CD4-positive, alpha-beta T cell (primary cell): Measurements from ENCODE around the gene WNK2. TPM values are rescaled to one million over a fixed set of nuclear protein-coding genes. Genes with fewer than 3 reads are reported as not detected.
"Not testable (repeated sequence)": the region's sequence is repeated elsewhere in the genome, so short reads cannot be mapped to it uniquely, and the experiment has no call there.

Experiments
- ATAC-seq: fragments of 200-7000 bp; cut with Tn5 transposase; one replicate; pipeline ENCODE4 v1.10.0; 2022; ENCODE audit warnings: mild to moderate bottlenecking; ENCODE audit not compliant: poor library complexity
- CTCF ChIA-PET: fragments of 350-600 bp; sonication (Branson Sonifier 250); formaldehyde crosslinking; loops from one replicate; lab custom pipeline; 2021; ENCODE audit warnings: antibody characterized with exemption, inconsistent platforms; lab: Charles Lee
- POLR2A ChIA-PET: fragments of 350-600 bp; sonication (Branson Sonifier 250); formaldehyde crosslinking; loops from one replicate; lab custom pipeline; 2021; ENCODE audit warnings: antibody characterized with exemption, inconsistent platforms; lab: Charles Lee
- DNase-seq, 14 experiments: peaks; one replicate each; pipeline ENCODE4 v3.0.0-alpha.2; 2013 to 2020; ENCODE audit warnings: mixed read lengths in 2 of 14
- H3K27ac ChIP-seq, 2 donors: one replicate each; pipeline versions ENCODE4 v1.5.1 to v1.7.0; 2013; ENCODE audit warnings: low read length in 2 of 2, low read depth in 1 of 2, mild to moderate bottlenecking in 1 of 2
- H3K27me3 ChIP-seq, 2 experiments: 1 replicate in 1 of 2; 2 replicates in 1 of 2; pipeline versions ENCODE4 v1.6.1 to v1.7.0; 2013; ENCODE audit warnings: low read length in 2 of 2, control low read depth in 1 of 2, mild to moderate bottlenecking in 1 of 2, moderate library complexity in 1 of 2; ENCODE audit not compliant: insufficient read depth in 2 of 2, control insufficient read depth in 1 of 2
- H3K36me3 ChIP-seq: one replicate; pipeline ENCODE4 v1.6.1; 2013; ENCODE audit warnings: low read length, control low read depth; ENCODE audit not compliant: insufficient read depth
- H3K4me1 ChIP-seq: one replicate; pipeline ENCODE4 v1.6.1; 2013; ENCODE audit warnings: low read length, control low read depth; ENCODE audit not compliant: insufficient read depth
- H3K4me3 ChIP-seq: one replicate; pipeline ENCODE4 v1.5.1; 2013; ENCODE audit warnings: mild to moderate bottlenecking, low read length, moderate library complexity
- H3K9me3 ChIP-seq, 2 experiments: 1 replicate in 1 of 2; 2 replicates in 1 of 2; pipeline versions ENCODE4 v1.6.1 to v1.7.0; 2013; ENCODE audit warnings: low read length in 2 of 2, mild to moderate bottlenecking in 2 of 2, control low read depth in 1 of 2, moderate library complexity in 1 of 2; ENCODE audit not compliant: control insufficient read depth in 1 of 2, insufficient read depth in 1 of 2
- H3K27ac Mint-ChIP-seq: one replicate; pipeline ENCODE4 v1.8.0; 2020; ENCODE audit warnings: mixed read lengths
- H3K27me3 Mint-ChIP-seq: one replicate; pipeline ENCODE4 v1.8.0; 2021; ENCODE audit warnings: mixed read lengths
- H3K36me3 Mint-ChIP-seq: one replicate; pipeline ENCODE4 v1.8.0; 2021; ENCODE audit warnings: low read depth, mixed read lengths
- H3K4me1 Mint-ChIP-seq: one replicate; pipeline ENCODE4 v1.8.0; 2021; ENCODE audit warnings: low read depth, mixed read lengths
- H3K4me3 Mint-ChIP-seq: one replicate; pipeline ENCODE4 v1.8.0; 2020; ENCODE audit warnings: mild to moderate bottlenecking, mixed read lengths
- H3K9me3 Mint-ChIP-seq: one replicate; pipeline ENCODE4 v1.8.0; 2020; ENCODE audit warnings: mixed read lengths
- CTCF ChIP-seq: fragments of 200-600 bp; IDR thresholded peaks from one replicate; pipeline ENCODE4 v1.8.0; 2022; ENCODE audit warnings: antibody characterized with exemption, mild to moderate bottlenecking
- intact Hi-C, 2 experiments: fragments of 100-400 bp; cut with DNase I in 1 of 2; cut with micrococcal nuclease in 1 of 2; formaldehyde crosslinking; loops; one replicate each; pipeline versions ENCODE4 v1.15.1 to v1.9.0; 2023 to 2025; cut with DNase I, micrococcal nuclease
- total RNA-seq, 174 experiments: library from RNA in 2 of 174; stranded (reverse) in 2 of 174; gene quantifications; one replicate each; pipeline ENCODE4 v1.2.3 and lab custom pipeline; 2021 to 2026

Gene WNK2
- total RNA-seq, 2 experiments from 2014 or later = 0.19 to 0.22 TPM

GRCh38 chr9:93247892-93248291 is 64.0 kb downstream of the WNK2 start:
- DNase-seq = no peak
- Histone ChIP-seq H3K27ac (no peak overlapping the region), H3K36me3 (no peaks in the 10 kb centered on the region), H3K27me3 (no peaks in the 10 kb centered on the region), H3K4me3 (no peak overlapping the region), H3K9me3 (no peaks in the 10 kb centered on the region), H3K4me1 (no peaks in the 10 kb centered on the region)
- no peak for TF ChIP-seq CTCF
- H3K27me3 Mint-ChIP-seq = no peaks in the 10 kb centered on the region
- ChIA-PET POLR2A (no interaction called here), CTCF (no interaction called here)
- H3K36me3 Mint-ChIP-seq = no peaks in the 10 kb centered on the region
- no peak overlapping the region for H3K27ac Mint-ChIP-seq
- intact Hi-C loops = no loop called here
- no peak for ATAC-seq
- no peaks in the 10 kb centered on the region for H3K4me1 Mint-ChIP-seq
- H3K9me3 Mint-ChIP-seq = no peaks in the 10 kb centered on the region
- no peak overlapping the region for H3K4me3 Mint-ChIP-seq

GRCh38 chr9:93248386-93249040 is 64.6 kb downstream of the WNK2 start:
- ATAC-seq = no peak
- intact Hi-C loops = no loop called here
- POLR2A ChIA-PET = no interaction called here
- Mint-ChIP-seq H3K4me3 (no peak overlapping the region), H3K36me3 (no peaks in the 10 kb centered on the region), H3K27me3 (no peaks in the 10 kb centered on the region), H3K9me3 (no peaks in the 10 kb centered on the region), H3K27ac (no peak overlapping the region), H3K4me1 (no peaks in the 10 kb centered on the region)
- Histone ChIP-seq H3K4me3 (no peak overlapping the region), H3K27ac (no peak overlapping the region), H3K36me3 (no peaks in the 10 kb centered on the region), H3K27me3 (no peaks in the 10 kb centered on the region), H3K4me1 (no peaks in the 10 kb centered on the region), H3K9me3 (no peaks in the 10 kb centered on the region)
- no peak for TF ChIP-seq CTCF
- no peak for DNase-seq
- CTCF ChIA-PET = no interaction called here

GRCh38 chr9:93250185-93250584 is 66.2 kb downstream of the WNK2 start:
- H3K9me3 ChIP-seq = no peaks in the 10 kb centered on the region
- Mint-ChIP-seq H3K9me3 (no peaks in the 10 kb centered on the region), H3K27me3 (no peaks in the 10 kb centered on the region), H3K4me3 (no peak overlapping the region), H3K36me3 (no peaks in the 10 kb centered on the region), H3K27ac (no peak overlapping the region), H3K4me1 (no peaks in the 10 kb centered on the region)
- no peaks in the 10 kb centered on the region for H3K36me3 ChIP-seq
- no peak overlapping the region for H3K4me3 ChIP-seq
- POLR2A ChIA-PET = no interaction called here
- DNase-seq (no peak), ATAC-seq (no peak)
- no peaks in the 10 kb centered on the region for H3K4me1 ChIP-seq
- H3K27me3 ChIP-seq = no peaks in the 10 kb centered on the region
- H3K27ac ChIP-seq = no peak overlapping the region
- intact Hi-C loops = no loop called here
- TF ChIP-seq CTCF = no peak
- CTCF ChIA-PET = interaction anchor here (0.6 kb wide), 1 partner anchor 9 kb away, joined by 3 read pairs; no protein-coding TSS in a partner anchor

- H3K4me3 Mint-ChIP-seq, CTCF ChIA-PET, H3K27ac Mint-ChIP-seq, H3K36me3 Mint-ChIP-seq, H3K4me1 ChIP-seq, H3K27me3 Mint-ChIP-seq, H3K4me3 ChIP-seq, POLR2A ChIA-PET, ATAC-seq, DNase-seq, H3K9me3 ChIP-seq, H3K36me3 ChIP-seq, intact Hi-C loops, H3K9me3 Mint-ChIP-seq, H3K4me1 Mint-ChIP-seq, H3K27ac ChIP-seq, H3K27me3 ChIP-seq: not testable (repeated sequence)
These were observed 67.4 kb downstream of the WNK2 start for GRCh38 chr9:93251309-93251708.
